Measurements from ENCODE around the gene INPP4A. TPM values are rescaled to one million over a fixed set of nuclear protein-coding genes. Genes with fewer than 3 reads are reported as not detected.
A peak's percentile ranks its signal among the peaks of the same experiment; 100 is the strongest.

INPP4A gene
- total and polyA plus RNA-seq, 2 donors (not counting 3 experiments of a cell fraction or from before 2014, with no cell fraction given): 14.9 to 28.8 TPM

DNA sequence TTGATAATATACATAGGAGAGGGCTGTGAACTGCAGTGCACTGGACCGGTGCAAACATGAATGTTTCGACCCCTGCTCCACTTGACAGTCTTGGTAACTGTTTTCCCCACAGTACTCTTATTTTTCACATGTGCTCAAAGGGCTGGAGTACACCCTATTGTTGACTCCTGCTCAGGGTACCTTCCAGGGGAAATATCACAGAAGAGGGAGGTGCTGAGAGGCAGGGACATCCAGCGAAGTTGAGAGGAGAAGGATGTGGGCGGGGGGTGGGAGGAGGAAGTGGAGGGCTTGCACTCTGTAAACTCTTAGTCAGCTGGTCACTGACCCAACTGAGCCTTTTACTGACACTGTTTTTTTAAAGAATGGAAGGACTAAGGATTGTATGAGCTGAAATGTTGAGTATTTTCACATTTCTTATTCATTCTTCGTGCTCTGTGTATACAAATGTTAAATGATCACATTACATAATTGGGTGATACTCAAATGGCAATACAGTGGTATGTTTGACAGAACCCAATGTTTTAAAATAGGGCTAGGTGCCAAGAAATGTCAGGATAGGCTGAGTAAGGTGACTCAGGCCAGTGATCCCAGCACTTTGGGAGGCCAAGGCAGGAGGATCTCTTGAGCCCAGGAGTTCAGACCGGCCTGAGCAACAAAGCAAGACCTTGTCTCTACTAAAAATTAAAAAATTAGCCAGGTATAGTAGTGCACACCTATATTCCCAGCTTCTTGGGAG, 10.0 kb downstream of the INPP4A start:
- Histone ChIP-seq H4K20me1 (replicated peaks; ENCODE audit: control insufficient read depth, extremely low read depth, insufficient read depth, low read length) (no peaks in the 10 kb centered on the region), H3K79me2 (ENCODE audit: control insufficient read depth, insufficient read depth, low read length) (peaks cover 46% of the 10 kb centered on the region), H3K36me3 (ENCODE audit: control insufficient read depth in 2 of 2, extremely low read depth in 1 of 2, insufficient read depth in 2 of 2, low read length in 2 of 2) (no peaks in the 10 kb centered on the region), H3K9me1 (replicated peaks; ENCODE audit: control insufficient read depth, extremely low read depth, insufficient read depth, low read length) (no peaks in the 10 kb centered on the region), H3K9ac (replicated peaks; ENCODE audit: extremely low read depth, insufficient read depth, low read length) (no peak overlapping the region), H3K4me3 (replicated peaks in 1 of 3; ENCODE audit: insufficient read depth in 1 of 3, low read depth in 1 of 3, low read length in 3 of 3) (no peak overlapping the region), H3K4me1 (ENCODE audit: control insufficient read depth, extremely low read depth, insufficient read depth, low read length) (peaks cover 22% of the 10 kb centered on the region), H3K9me3 (replicated peaks; ENCODE audit: control insufficient read depth, insufficient read depth, low read length) (no peaks in the 10 kb centered on the region), H3K4me2 (ENCODE audit: insufficient read depth, low read length) (no peak overlapping the region), H3K27me3 (ENCODE audit: control insufficient read depth in 2 of 2, insufficient read depth in 2 of 2, low read length in 2 of 2) (no peaks in the 10 kb centered on the region), H2AFZ (ENCODE audit: low read depth, low read length) (no peak overlapping the region), H3K27ac (ENCODE audit: insufficient read depth, low read depth, low read length) (no peak overlapping the region)
- DNase-seq (ENCODE audit: low read depth, low spot score) (peak; percentile 56), FAIRE-seq (peak; percentile 79)
- TF ChIP-seq POLR2AphosphoS5 (IDR thresholded peaks at IDR 0.05; ENCODE audit: insufficient read depth, low read depth, low read length): no peak
- TF ChIP-seq GATA2 (IDR thresholded peaks at IDR 0.05; ENCODE audit: insufficient read depth, insufficient read length, low read depth, low read length): no peak
- TF ChIP-seq FOS (IDR thresholded peaks at IDR 0.05; ENCODE audit: borderline replicate concordance, insufficient read depth, low read length): peak; percentile 19
- TF ChIP-seq POLR2A (IDR thresholded peaks at IDR 0.05; ENCODE audit: low read depth, low read length): no peak
- no peak for TF ChIP-seq MYC (IDR thresholded peaks at IDR 0.05; ENCODE audit: low read depth, low read length)
- CTCF ChIA-PET: interaction anchor here (1.5 to 2.0 kb wide), 3 partner anchors 8 to 114 kb away, joined by 4 to 7 read pairs (median 5); no protein-coding TSS in a partner anchor
- intact Hi-C loops (cut with micrococcal nuclease) (no loop called here), dilution Hi-C loops (cut with MboI; ENCODE audit: extremely low pct_ligation_motif_present, low sequenced_read_pairs) (no loop called here)
- BruUV-seq (replicated peaks): no TSS peak
- POLR2A ChIA-PET: no interaction called here

DNA sequence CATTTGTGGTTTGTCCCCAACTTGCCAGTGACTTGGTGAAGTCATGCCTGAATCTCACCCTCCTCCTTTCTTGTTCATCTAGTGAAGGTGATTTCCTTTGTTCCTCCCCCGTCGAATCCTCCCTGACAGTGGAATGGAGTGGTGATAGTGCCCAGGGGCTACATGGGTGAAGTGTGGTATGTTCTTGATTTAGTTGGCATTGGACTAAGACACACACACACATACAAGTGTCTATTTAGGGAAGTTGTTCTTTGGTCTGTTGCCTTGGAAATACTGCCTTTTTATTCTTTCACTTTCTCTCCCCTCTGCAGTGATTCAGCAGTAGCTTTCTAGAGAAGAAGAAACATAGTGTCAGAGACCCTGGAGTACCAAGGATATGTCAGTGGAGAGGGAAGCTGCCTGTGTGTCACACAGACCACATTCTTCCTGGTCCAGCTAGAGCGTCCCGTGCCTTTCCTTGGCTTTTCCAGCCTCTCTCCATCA, 10.9 kb downstream of the INPP4A start:
- Histone ChIP-seq H3K9me1 (replicated peaks; ENCODE audit: control insufficient read depth, extremely low read depth, insufficient read depth, low read length) (no peaks in the 10 kb centered on the region), H3K27me3 (ENCODE audit: control insufficient read depth in 2 of 2, insufficient read depth in 2 of 2, low read length in 2 of 2) (no peaks in the 10 kb centered on the region), H3K9ac (replicated peaks; ENCODE audit: extremely low read depth, insufficient read depth, low read length) (no peak overlapping the region), H3K79me2 (ENCODE audit: control insufficient read depth, insufficient read depth, low read length) (peaks cover 47% of the 10 kb centered on the region), H3K27ac (ENCODE audit: insufficient read depth, low read depth, low read length) (no peak overlapping the region), H3K4me2 (ENCODE audit: insufficient read depth, low read length) (no peak overlapping the region), H3K9me3 (replicated peaks; ENCODE audit: control insufficient read depth, insufficient read depth, low read length) (no peaks in the 10 kb centered on the region), H3K36me3 (ENCODE audit: control insufficient read depth in 2 of 2, extremely low read depth in 1 of 2, insufficient read depth in 2 of 2, low read length in 2 of 2) (no peaks in the 10 kb centered on the region), H3K4me1 (ENCODE audit: control insufficient read depth, extremely low read depth, insufficient read depth, low read length) (peaks cover 22% of the 10 kb centered on the region), H4K20me1 (replicated peaks; ENCODE audit: control insufficient read depth, extremely low read depth, insufficient read depth, low read length) (no peaks in the 10 kb centered on the region), H3K4me3 (replicated peaks in 1 of 3; ENCODE audit: insufficient read depth in 1 of 3, low read depth in 1 of 3, low read length in 3 of 3) (no peak overlapping the region), H2AFZ (ENCODE audit: low read depth, low read length) (no peak overlapping the region)
- FAIRE-seq (peak; percentile 62), DNase-seq (ENCODE audit: low read depth, low spot score) (no peak)
- CTCF ChIA-PET: interaction anchor here (1.1 to 2.6 kb wide), 3 partner anchors 9 to 113 kb away, joined by 3 to 9 read pairs (median 7); no protein-coding TSS in a partner anchor
- no peak for TF ChIP-seq MAX (IDR thresholded peaks at IDR 0.05; ENCODE audit: insufficient read depth, insufficient read length)
- TF ChIP-seq EZH2 (IDR thresholded peaks at IDR 0.05; ENCODE audit: borderline replicate concordance, low read depth, low read length, severe bottlenecking): no peak
- TF ChIP-seq JUN (IDR thresholded peaks at IDR 0.05; ENCODE audit: borderline replicate concordance, insufficient read depth, insufficient read length, low read depth): no peak
- no peak for TF ChIP-seq POLR2AphosphoS5 (IDR thresholded peaks at IDR 0.05; ENCODE audit: insufficient read depth, low read depth, low read length)
- TF ChIP-seq POLR2A (IDR thresholded peaks at IDR 0.05; ENCODE audit: low read depth, low read length): no peak
- no peak for TF ChIP-seq GATA2 (IDR thresholded peaks at IDR 0.05; ENCODE audit: insufficient read depth, insufficient read length, low read depth, low read length)
- no peak for TF ChIP-seq MYC (IDR thresholded peaks at IDR 0.05; ENCODE audit: low read depth, low read length)
- TF ChIP-seq, protein P1, sequence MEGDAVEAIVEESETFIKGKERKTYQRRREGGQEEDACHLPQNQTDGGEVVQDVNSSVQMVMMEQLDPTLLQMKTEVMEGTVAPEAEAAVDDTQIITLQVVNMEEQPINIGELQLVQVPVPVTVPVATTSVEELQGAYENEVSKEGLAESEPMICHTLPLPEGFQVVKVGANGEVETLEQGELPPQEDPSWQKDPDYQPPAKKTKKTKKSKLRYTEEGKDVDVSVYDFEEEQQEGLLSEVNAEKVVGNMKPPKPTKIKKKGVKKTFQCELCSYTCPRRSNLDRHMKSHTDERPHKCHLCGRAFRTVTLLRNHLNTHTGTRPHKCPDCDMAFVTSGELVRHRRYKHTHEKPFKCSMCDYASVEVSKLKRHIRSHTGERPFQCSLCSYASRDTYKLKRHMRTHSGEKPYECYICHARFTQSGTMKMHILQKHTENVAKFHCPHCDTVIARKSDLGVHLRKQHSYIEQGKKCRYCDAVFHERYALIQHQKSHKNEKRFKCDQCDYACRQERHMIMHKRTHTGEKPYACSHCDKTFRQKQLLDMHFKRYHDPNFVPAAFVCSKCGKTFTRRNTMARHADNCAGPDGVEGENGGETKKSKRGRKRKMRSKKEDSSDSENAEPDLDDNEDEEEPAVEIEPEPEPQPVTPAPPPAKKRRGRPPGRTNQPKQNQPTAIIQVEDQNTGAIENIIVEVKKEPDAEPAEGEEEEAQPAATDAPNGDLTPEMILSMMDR (IDR thresholded peaks at IDR 0.05; ENCODE audit: extremely low read depth in 1 of 2, insufficient read depth in 1 of 2, low read depth in 1 of 2, low read length in 2 of 2): no peak
- TF ChIP-seq FOS (IDR thresholded peaks at IDR 0.05; ENCODE audit: borderline replicate concordance, insufficient read depth, low read length): no peak
- BruUV-seq (replicated peaks): no TSS peak
- POLR2A ChIA-PET: no interaction called here
- intact Hi-C loops (cut with micrococcal nuclease): no loop called here
- dilution Hi-C loops (cut with MboI; ENCODE audit: extremely low pct_ligation_motif_present, low sequenced_read_pairs): no loop called here

Measured in endothelial cell of umbilical vein (primary cell).